ENCODE results near the gene CEP131. TPM values are rescaled to one million over a fixed set of nuclear protein-coding genes. Genes with fewer than 3 reads are reported as not detected.

CEP131 gene
- total RNA-seq, 8 experiments from 2014 or later: 5.0 to 34.3 (median 14.8) TPM

GRCh38 chr17:81199482-81199830 lies 23.3 kb downstream of the CEP131 start:
- Histone ChIP-seq H3K27ac (no peak overlapping the region), H3K4me3 (no peak overlapping the region), H3K4me1 (replicated peaks in 1 of 2) (no peaks in the 10 kb centered on the region)
- in situ Hi-C loops (cut with MboI; ENCODE audit: low pct_unique_long_range_greater_than_20kb in 2 of 9, low sequenced_read_pairs in 9 of 9, unreplicated experiment in 9 of 9): no loop called here
- ATAC-seq (replicated peaks in 6 of 8): no peak
- WGBS, 10 experiments: 80 to 100% (median 100%) methylated on average over 1 to 2 of the region's 18 CpGs; no CpG with 5 or more reads in 7 of the 10 experiments

GRCh38 chr17:81198826-81199481 lies 23.8 kb downstream of the CEP131 start:
- H3K4me1 ChIP-seq (replicated peaks in 1 of 2): no peaks in the 10 kb centered on the region
- no peak for ATAC-seq (replicated peaks in 6 of 8)
- 83 to 100% (median 93%) methylated on average over 1 to 5 of the region's 22 CpGs; no CpG with 5 or more reads in 6 of the 10 experiments for WGBS, 10 experiments
- H3K27ac ChIP-seq: no peak overlapping the region
- no peak overlapping the region for H3K4me3 ChIP-seq
- in situ Hi-C loops (cut with MboI; ENCODE audit: low pct_unique_long_range_greater_than_20kb in 2 of 9, low sequenced_read_pairs in 9 of 9, unreplicated experiment in 9 of 9): no loop called here

GRCh38 chr17:81197831-81198490 lies 24.8 kb downstream of the CEP131 start:
- WGBS, 10 experiments: 87 to 100% (median 95%) methylated on average over 1 to 9 of the region's 21 CpGs; no CpG with 5 or more reads in 6 of the 10 experiments
- H3K27ac ChIP-seq: no peak overlapping the region
- H3K4me1 ChIP-seq (replicated peaks in 1 of 2): no peaks in the 10 kb centered on the region
- in situ Hi-C loops (cut with MboI; ENCODE audit: low pct_unique_long_range_greater_than_20kb in 2 of 9, low sequenced_read_pairs in 9 of 9, unreplicated experiment in 9 of 9): no loop called here
- ATAC-seq (replicated peaks in 6 of 8): no peak
- H3K4me3 ChIP-seq: no peak overlapping the region

- no peak for ATAC-seq (replicated peaks in 6 of 8)
- in situ Hi-C loops (cut with MboI; ENCODE audit: low pct_unique_long_range_greater_than_20kb in 2 of 9, low sequenced_read_pairs in 9 of 9, unreplicated experiment in 9 of 9): no loop called here
- WGBS, 10 experiments: 100% methylated on average over 2 of the region's 14 CpGs; no CpG with 5 or more reads in 9 of the 10 experiments
These were observed 25.4 kb downstream of the CEP131 start for GRCh38 chr17:81197409-81197795.

GRCh38 chr17:81196505-81197408 lies 26.0 kb downstream of the CEP131 start:
- no peak for ATAC-seq (replicated peaks in 6 of 8)
- no peaks in the 10 kb centered on the region for H3K4me1 ChIP-seq (replicated peaks in 1 of 2)
- in situ Hi-C loops (cut with MboI; ENCODE audit: low pct_unique_long_range_greater_than_20kb in 2 of 9, low sequenced_read_pairs in 9 of 9, unreplicated experiment in 9 of 9): no loop called here
- H3K4me3 ChIP-seq: no peak overlapping the region
- 91 to 100% (median 93%) methylated on average over 1 to 10 of the region's 45 CpGs; no CpG with 5 or more reads in 6 of the 10 experiments for WGBS, 10 experiments
- H3K27ac ChIP-seq: no peak overlapping the region

More at GRCh38 chr17:81197409-81197795, 25.4 kb downstream of the CEP131 start:
- Histone ChIP-seq H3K27ac (no peak overlapping the region), H3K4me3 (no peak overlapping the region), H3K4me1 (replicated peaks in 1 of 2) (no peaks in the 10 kb centered on the region)

GRCh38 chr17:81195941-81196495 lies 26.7 kb downstream of the CEP131 start:
- H3K27ac ChIP-seq: no peak overlapping the region
- no peaks in the 10 kb centered on the region for H3K4me1 ChIP-seq (replicated peaks in 1 of 2)
- no peak overlapping the region for H3K4me3 ChIP-seq
- no peak for ATAC-seq (replicated peaks in 6 of 8)
- in situ Hi-C loops (cut with MboI; ENCODE audit: low pct_unique_long_range_greater_than_20kb in 2 of 9, low sequenced_read_pairs in 9 of 9, unreplicated experiment in 9 of 9): no loop called here
- WGBS, 10 experiments: 93 to 95% methylated on average over 3 to 4 of the region's 14 CpGs; no CpG with 5 or more reads in 8 of the 10 experiments

- Histone ChIP-seq H3K27ac (no peak overlapping the region), H3K4me3 (no peak overlapping the region), H3K4me1 (replicated peaks in 1 of 2) (no peaks in the 10 kb centered on the region)
- ATAC-seq (replicated peaks in 6 of 8): no peak
- WGBS, 10 experiments: 79 to 100% (median 97%) methylated on average over 1 to 9 of the region's 37 CpGs; no CpG with 5 or more reads in 4 of the 10 experiments
- in situ Hi-C loops (cut with MboI; ENCODE audit: low pct_unique_long_range_greater_than_20kb in 2 of 9, low sequenced_read_pairs in 9 of 9, unreplicated experiment in 9 of 9): no loop called here
These were observed 27.5 kb downstream of the CEP131 start for GRCh38 chr17:81194941-81195901.

- no peak for ATAC-seq (replicated peaks in 6 of 8)
- Histone ChIP-seq H3K4me1 (replicated peaks in 1 of 2) (no peaks in the 10 kb centered on the region), H3K4me3 (no peak overlapping the region), H3K27ac (no peak overlapping the region)
- 80 to 90% (median 82%) methylated on average over 1 to 7 of the region's 21 CpGs; no CpG with 5 or more reads in 5 of the 10 experiments for WGBS, 10 experiments
- in situ Hi-C loops (cut with MboI; ENCODE audit: low pct_unique_long_range_greater_than_20kb in 2 of 9, low sequenced_read_pairs in 9 of 9, unreplicated experiment in 9 of 9): no loop called here
These were observed 28.5 kb downstream of the CEP131 start for GRCh38 chr17:81194225-81194760.

- peak in 2 of 8 experiments; percentile 41 to 45 for ATAC-seq (replicated peaks in 6 of 8)
- in situ Hi-C loops (cut with MboI; ENCODE audit: low pct_unique_long_range_greater_than_20kb in 2 of 9, low sequenced_read_pairs in 9 of 9, unreplicated experiment in 9 of 9): no loop called here
- H3K4me1 ChIP-seq (replicated peaks in 1 of 2): no peaks in the 10 kb centered on the region
- no peak overlapping the region for H3K27ac ChIP-seq
- 67 to 100% (median 92%) methylated on average over 1 to 17 of the region's 38 CpGs; no CpG with 5 or more reads in 4 of the 10 experiments for WGBS, 10 experiments
- no peak overlapping the region for H3K4me3 ChIP-seq
These were observed 29.1 kb downstream of the CEP131 start for GRCh38 chr17:81193470-81194224.

GRCh38 chr17:81193051-81193410 lies 29.7 kb downstream of the CEP131 start:
- WGBS, 10 experiments: 88% methylated on average over 5 of the region's 17 CpGs; no CpG with 5 or more reads in 9 of the 10 experiments
- in situ Hi-C loops (cut with MboI; ENCODE audit: low pct_unique_long_range_greater_than_20kb in 2 of 9, low sequenced_read_pairs in 9 of 9, unreplicated experiment in 9 of 9): no loop called here
- Histone ChIP-seq H3K4me3 (no peak overlapping the region), H3K4me1 (replicated peaks in 1 of 2) (no peaks in the 10 kb centered on the region), H3K27ac (no peak overlapping the region)
- ATAC-seq (replicated peaks in 6 of 8): no peak

- Histone ChIP-seq H3K4me1 (replicated peaks in 1 of 2) (no peaks in the 10 kb centered on the region), H3K4me3 (no peak overlapping the region), H3K27ac (no peak overlapping the region)
- WGBS, 10 experiments: 80 to 100% methylated on average over 1 to 3 of the region's 34 CpGs; no CpG with 5 or more reads in 8 of the 10 experiments
- in situ Hi-C loops (cut with MboI; ENCODE audit: low pct_unique_long_range_greater_than_20kb in 2 of 9, low sequenced_read_pairs in 9 of 9, unreplicated experiment in 9 of 9): no loop called here
- ATAC-seq (replicated peaks in 6 of 8): peak in 4 of 8 experiments; percentile 1 to 76 (median 34)
These were observed 30.2 kb downstream of the CEP131 start for GRCh38 chr17:81192386-81193050.
